Activated T-cell treated with anti-CD3 and anti-CD28 coated beads, Interleukin-2, amount 50 U/mL, for 48 hours (primary cell): ENCODE measurements around the gene HIF1A.
"Not testable (repeated sequence)": the region's sequence is repeated elsewhere in the genome, so short reads cannot be mapped to it uniquely, and the experiment has no call there.

Experiments
- DNase-seq, 2 experiments: peaks; one replicate each; pipeline ENCODE4 v3.0.0-alpha.2; 2020

The HIF1A gene

DNA sequence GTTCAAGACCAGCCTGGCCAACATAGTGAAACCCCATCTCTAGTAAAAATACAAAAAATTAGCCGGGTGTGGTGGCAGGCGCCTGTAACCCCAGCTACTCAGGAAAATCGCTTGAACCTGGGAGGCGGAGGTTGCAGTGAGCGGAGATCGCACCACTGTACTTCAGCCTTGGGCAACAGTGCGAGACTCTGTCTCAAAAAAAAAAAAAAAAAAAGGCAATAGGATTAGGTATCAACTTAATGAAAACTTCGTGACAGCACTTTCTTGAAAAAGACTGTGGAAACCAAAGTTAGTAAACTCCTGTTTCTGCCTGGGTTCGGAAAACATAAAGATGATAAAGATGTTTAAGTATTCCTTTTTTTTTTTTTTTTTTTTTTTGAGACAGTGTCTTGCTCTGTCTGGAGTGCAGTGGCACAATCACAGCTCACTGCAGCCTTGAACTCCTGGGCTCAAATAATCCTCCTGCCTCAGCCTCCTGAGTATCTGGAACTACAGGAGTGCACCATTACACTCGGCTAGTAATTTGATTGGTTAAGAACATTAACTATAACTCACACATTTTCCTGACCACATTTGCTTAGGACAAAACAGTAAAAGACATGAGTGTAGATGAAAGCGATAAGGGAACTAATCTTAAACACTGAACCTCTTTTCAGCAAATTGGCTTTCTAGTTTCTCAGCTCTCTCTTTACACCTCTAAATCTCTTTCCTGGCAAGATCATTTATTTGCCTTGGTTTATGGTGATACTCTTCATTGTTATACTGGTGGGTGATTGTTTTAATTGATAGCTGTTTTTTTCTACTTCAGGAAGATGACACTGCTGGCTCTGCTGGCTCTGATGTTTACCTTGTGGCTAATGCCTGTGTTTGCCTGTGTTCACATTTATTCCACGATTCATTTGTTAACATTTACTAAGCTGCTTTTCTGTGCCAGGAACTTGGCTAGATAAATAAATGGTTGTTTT lies 15.8 kb downstream of the HIF1A start:
- DNase-seq = no peak

DNA sequence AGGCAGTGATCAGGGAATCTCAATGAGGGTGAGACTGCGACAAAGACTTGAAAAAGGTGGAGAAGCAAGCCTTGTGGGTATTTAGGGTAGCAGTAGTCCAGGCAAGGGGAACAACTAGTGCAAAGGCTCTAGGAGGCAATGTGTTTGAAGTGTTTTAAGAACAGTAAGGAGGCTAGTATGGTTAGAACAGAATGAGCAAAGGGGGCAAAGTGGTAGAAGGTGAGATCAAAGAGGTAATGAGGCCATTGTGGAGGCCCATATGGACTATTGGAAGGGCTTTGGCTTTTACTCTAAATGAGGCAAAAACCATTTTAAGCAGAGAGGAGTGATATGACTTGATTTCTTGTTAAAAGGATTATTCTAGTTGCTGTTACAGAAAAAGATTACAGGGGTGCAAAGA lies 16.8 kb downstream of the HIF1A start:
- no peak for DNase-seq

DNA sequence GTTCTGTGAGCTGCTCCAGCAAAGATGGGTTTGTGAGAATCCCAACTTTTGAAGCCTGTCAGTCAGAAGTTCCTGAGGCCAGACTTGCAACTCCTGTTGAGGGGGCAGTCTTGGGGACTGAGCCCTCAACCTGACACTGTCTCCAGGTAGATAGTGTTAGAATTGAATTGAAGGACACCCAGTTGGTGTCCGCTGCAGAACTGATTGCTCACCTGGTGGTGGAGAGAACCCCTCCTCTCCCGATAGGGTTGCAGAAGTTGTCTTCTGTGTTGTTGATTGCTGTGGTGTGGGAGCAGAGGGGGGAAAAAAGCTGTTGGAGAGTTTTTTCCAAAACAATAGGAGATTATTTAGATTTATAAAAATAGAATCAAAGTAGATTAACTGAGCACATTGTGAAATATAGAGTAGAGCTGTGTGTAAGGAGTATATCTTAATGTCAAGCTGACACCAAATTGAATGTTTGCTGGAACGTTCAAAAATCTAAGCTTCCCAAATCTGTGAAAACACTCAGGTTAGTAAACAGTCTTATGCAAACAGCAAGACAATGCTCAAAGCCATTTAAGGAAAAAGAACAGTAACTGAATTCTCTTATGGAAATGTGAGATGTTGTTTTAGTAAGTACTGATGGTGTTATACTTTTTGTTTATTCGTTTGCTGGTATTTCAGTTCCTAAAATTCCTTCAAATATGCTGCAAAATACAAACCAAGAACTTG lies 18.6 kb downstream of the HIF1A start:
- DNase-seq = no peak

DNA sequence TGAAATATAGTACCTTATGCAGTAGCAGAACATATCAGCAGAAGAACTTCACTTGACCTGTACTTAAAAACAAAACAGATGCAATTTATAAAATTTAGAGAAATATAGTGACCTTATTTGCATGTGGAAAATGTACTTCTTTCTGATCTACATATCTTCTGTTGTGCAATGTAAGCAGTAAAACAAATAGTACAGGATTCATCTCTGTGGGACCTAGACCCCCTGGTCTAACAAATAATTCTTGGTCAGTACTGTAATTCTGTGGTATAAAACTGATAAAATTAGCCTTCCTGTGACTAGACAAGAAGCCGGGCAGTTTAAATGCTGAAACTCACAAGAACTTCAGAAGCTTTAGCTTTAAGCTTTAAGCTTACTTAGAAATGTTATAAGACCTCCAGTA lies 21.6 kb downstream of the HIF1A start:
- no peak for DNase-seq

DNA sequence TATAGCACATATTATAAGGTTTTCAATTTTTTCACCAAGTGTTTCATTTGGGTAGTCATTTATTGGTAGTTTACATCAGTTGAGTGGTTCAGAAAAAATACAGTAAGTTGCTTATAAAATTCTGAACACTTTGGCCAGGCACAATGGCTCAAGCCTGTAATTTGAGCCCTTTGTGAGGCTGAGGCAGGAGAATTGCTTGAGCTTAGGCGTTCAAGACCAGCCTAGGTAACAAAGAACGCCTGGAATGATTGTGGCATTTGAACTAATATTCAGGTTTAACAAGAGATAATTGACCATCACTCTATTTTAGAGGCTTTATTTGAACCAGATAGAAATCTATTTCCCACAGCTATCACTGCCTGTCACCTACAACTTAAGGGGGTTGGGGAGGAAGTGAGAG lies 22.7 kb downstream of the HIF1A start:
- DNase-seq = no peak

DNA sequence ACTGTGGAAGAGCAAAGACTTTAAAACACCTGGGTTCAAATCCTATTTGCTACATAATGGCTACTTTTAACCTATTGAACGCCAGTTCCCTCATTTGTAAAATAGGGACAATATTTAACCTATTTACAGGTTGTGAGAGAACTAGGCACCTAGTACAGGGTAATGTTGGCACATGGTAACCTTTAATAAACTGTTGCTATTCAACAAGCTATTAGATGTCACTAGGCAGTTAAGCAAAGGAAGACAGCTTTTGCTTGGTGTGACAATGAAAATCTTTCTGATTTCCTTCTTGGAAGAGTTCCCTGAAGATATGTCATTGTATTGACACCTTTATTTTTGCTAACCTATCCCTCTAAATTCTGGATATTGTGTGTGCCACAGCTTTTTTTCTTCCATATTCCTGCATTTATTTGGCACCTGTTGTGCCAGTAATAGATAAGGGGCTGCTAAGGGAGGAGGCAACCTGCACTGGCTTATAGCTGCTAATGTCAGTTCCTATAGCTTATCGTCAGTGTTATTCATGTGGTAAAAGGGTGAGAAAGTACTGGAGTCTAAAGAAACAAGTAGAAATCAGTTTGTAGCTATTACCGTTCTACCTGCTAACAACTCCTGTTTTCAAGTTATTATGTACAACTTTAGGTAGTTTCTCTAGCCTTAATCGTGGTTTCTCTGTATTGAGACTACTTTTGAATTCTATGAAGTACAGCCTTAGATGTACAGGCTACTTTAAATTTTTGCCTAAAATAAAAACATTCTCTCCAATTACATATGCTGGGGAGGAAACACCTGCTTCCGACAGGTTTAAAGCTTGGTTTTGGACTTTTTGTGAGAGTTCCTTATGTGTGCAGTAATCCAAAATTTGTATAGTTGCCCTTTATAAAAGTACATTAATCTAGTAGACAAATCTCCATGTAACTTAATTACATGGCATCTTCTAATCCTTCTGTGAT lies 24.3 kb downstream of the HIF1A start:
- no peak for DNase-seq

DNA sequence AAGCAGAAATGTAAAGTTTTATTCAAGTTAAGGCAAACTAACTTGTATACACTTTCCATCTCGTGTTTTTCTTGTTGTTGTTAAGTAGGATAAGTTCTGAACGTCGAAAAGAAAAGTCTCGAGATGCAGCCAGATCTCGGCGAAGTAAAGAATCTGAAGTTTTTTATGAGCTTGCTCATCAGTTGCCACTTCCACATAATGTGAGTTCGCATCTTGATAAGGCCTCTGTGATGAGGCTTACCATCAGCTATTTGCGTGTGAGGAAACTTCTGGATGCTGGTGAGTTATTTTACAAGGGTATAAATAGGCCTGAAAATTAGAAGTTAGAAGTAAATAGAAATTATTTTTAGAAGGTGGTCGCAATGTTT lies 25.0 kb downstream of the HIF1A start:
- no peak for DNase-seq

DNA sequence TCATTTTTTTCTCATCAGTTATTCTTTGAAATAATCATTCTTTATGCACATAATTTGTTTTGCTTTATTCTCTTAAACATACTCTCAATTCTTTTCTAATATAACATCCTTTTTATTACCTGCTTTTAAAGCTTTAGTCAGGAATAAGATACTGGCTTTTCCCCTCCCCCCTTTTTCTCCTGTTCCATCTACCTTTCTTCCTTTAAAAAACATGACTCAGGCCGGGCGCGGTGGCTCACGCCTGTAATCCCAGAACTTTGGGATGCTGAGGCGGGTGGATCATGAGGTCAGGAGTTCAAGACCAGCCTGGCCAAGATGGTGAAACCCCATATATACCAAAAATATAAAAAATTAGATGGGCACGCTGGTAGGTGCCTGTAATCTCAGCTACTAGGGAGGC lies 25.4 kb downstream of the HIF1A start:
- DNase-seq = no peak

DNA sequence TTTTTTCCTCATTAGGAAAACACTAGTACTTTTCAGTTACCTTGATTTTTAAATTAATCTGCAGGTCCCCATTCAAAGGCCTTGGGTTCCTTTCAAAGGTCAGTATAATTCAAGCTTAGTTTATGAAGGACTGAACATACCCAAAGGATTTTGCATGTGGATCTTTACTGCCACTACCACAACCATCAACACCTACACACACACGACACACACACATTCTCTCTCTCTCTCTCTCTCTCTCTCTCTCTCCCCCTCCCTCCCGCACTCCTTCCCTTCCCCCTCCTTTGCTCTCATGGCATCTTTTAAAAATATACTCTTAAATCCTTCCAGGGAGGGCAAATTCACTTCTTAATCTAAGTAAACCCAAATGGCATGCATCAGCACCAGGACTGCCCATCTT lies 28.8 kb downstream of the HIF1A start:
- DNase-seq = no peak

DNA sequence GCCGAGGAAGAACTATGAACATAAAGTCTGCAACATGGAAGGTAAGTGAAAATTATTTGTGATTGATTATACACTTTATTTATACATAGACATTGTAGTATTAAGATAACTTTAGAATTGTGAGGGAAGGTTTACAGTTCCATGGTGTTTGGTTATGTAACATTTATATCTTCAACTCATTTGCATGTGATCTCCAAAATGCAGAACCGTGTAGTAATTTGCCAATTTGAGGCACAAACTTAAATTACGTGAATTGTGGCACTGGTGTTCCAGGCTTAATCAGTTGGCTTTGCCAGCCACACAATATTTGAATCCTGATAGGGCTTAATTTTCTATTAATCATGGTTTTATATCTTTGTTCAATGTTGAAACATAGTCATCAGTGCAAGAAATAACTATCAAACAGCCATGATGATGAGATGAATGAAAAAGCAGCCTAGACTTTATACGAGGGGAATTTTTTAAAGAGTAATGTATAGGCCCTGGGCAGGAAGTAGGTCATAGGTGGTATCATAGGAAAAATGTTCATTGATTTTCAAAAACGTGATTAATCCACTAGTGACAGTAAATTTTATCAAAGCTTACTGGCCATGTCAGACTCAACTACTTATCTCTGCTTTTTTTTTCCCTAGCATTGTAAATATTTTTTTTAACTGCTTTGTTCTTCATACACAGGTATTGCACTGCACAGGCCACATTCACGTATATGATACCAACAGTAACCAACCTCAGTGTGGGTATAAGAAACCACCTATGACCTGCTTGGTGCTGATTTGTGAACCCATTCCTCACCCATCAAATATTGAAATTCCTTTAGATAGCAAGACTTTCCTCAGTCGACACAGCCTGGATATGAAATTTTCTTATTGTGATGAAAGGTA lies 31.7 kb downstream of the HIF1A start:
- DNase-seq = no peak

DNA sequence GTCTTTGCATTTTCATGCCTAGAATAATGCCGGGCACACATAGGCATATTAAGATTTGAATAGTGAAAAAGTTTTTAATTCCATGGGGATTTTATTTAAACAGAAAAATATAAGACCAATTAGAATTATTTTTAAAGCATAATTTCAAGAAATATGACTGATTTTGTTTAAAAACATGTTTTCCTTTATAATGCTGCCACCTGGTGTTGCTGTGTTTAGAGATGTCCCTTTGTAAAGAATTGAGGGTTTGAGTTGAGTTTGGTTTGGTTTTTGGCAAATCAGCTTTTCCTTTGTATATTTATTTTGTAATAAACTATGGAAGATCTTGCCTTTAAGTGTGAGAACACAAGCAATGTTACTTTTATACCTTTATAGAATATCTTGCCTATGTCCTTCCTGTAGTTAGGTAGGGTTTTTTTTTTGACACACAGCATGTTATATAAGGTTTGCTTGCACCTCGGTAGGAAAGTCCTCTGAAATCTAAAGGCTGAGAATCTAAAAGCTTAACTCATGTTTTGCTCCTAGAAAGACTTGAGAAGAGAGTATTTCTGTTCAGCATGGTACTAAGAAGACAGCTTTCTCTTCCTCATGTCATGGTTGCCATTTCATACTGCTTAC lies 35.6 kb downstream of the HIF1A start:
- DNase-seq = no peak

DNA sequence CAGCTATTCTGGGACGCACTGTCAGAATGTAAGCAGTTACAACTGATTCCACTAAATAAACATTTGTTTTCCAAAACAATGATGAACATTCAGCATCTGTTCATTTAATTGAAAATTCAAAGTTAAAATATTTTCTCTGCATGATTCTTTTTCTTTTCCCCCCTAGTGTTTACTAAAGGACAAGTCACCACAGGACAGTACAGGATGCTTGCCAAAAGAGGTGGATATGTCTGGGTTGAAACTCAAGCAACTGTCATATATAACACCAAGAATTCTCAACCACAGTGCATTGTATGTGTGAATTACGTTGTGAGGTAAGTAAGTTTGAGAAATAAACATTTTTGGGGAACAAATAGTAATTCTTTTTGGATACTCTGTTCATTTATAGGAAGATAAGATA lies 38.7 kb downstream of the HIF1A start:
- no peak for DNase-seq

DNA sequence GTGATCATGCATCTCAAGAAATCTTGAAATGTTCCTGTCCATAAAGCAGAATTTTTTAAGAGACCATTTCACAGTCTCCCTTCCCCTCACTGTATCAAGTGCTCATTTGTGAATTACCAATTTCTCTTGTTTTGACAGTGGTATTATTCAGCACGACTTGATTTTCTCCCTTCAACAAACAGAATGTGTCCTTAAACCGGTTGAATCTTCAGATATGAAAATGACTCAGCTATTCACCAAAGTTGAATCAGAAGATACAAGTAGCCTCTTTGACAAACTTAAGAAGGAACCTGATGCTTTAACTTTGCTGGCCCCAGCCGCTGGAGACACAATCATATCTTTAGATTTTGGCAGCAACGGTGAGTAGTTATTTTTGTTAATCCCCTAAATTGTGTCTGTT lies 41.4 kb downstream of the HIF1A start:
- no peak for DNase-seq

DNA sequence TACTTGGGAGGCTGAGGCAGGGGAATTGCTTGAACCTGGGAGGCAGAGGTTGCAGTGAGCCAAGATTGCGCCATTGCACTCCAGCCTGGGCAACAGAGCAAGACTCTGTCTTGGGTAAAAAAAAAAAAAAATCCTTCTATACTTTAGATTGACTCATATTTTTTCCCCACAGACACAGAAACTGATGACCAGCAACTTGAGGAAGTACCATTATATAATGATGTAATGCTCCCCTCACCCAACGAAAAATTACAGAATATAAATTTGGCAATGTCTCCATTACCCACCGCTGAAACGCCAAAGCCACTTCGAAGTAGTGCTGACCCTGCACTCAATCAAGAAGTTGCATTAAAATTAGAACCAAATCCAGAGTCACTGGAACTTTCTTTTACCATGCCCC lies 42.6 kb downstream of the HIF1A start:
- DNase-seq = no peak

DNA sequence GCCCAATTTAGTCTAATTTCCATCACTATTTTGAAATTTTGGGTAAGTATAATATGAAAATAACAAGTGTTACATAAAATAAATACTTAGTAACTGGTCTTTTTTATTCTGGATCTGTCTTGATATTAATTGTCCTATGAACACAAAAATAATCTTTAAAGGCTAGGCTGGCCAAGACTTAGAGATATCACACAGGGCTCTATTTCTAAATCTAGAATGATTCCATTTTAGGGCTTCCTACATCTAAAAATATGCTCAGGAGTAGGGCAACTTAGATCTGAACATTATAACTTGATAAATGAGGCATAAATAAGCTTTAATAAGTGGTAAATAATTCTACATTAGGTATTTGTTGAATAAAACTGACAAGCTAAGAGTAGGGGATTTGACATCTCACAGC lies 43.8 kb downstream of the HIF1A start:
- no peak for DNase-seq

DNA sequence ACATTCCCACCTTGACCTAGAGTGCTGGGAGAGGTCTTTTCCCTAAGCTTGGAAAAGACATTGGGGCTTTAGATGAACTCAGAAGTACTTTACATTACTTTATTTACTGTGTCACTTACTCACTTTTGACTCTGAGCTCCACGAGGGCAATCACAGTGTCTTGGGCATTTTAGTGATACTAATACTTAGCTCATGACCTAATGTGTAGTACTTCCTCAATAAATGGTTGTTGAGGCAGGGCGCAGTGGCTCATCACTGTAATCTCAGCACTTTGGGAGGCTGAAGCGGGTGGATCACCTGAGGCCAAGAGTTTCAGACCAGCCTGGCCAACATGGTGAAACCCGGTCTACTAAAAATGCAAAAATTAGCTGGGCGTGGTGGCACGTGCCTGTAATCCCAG lies 47.1 kb downstream of the HIF1A start:
- no peak for DNase-seq

DNA sequence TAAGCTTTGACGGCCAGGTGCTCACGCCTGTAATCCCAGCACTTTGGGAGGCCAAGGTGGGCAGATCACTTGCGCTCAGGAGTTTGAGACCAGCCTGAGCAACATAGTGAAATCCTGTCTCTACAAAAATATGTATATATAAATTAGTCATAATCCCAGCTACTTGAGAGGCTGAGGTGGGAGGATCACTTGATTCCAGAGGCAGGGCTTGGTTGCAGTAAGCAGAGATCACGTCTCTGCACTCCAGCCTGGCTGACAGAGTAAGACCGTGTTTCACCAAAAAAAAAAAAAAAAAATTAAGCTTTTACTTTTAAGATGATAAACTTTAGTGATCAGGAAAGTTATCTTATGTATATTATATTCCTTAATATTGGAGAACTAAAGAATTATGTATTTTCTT lies 48.9 kb downstream of the HIF1A start:
- no peak for DNase-seq

DNA sequence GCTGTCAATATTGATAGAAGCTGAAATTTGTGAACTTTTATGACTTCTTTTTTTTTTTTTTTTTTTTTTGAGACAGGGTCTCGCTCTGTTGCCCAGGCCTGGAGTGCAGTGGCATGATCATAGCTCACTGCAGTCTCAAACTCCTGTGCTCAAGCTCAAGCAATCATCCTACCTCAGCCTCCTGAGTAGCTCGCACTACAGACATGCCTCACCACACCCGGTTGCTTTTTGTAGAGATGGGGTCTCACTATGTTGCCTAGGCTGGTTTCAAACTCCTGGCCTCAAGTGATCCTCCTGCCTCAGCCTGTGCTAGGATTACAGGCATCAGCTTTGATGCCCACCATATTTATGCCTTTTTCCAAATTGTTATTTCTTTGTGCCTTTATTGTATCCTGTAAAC lies 51.0 kb downstream of the HIF1A start:
- not testable (repeated sequence) for DNase-seq

DNA sequence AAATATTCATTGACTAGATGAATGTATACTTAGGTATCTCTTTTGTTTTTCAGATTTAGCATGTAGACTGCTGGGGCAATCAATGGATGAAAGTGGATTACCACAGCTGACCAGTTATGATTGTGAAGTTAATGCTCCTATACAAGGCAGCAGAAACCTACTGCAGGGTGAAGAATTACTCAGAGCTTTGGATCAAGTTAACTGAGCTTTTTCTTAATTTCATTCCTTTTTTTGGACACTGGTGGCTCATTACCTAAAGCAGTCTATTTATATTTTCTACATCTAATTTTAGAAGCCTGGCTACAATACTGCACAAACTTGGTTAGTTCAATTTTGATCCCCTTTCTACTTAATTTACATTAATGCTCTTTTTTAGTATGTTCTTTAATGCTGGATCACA lies 51.6 kb downstream of the HIF1A start:
- no peak for DNase-seq

DNA sequence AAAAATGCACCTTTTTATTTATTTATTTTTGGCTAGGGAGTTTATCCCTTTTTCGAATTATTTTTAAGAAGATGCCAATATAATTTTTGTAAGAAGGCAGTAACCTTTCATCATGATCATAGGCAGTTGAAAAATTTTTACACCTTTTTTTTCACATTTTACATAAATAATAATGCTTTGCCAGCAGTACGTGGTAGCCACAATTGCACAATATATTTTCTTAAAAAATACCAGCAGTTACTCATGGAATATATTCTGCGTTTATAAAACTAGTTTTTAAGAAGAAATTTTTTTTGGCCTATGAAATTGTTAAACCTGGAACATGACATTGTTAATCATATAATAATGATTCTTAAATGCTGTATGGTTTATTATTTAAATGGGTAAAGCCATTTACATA lies 52.0 kb downstream of the HIF1A start:
- no peak for DNase-seq

DNA sequence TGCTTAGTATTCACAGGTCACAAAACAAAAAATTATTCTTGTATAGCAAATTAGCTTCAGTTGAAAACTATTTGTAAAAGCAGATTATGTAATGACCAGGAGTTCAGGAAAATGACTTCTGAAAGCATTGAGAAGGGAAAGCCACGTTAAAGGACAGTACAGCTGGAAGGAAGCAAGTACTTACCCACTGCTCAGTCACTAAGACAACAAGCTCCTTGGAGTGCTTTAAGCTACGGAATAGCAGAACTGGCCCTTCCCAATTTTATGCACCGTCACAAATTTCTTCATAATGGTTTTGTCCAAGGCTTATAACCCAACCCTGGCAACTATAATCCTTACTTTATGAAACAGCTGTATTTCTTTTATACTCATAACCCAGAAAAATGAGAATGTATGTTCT lies 54.0 kb downstream of the HIF1A start:
- no peak for DNase-seq

DNA sequence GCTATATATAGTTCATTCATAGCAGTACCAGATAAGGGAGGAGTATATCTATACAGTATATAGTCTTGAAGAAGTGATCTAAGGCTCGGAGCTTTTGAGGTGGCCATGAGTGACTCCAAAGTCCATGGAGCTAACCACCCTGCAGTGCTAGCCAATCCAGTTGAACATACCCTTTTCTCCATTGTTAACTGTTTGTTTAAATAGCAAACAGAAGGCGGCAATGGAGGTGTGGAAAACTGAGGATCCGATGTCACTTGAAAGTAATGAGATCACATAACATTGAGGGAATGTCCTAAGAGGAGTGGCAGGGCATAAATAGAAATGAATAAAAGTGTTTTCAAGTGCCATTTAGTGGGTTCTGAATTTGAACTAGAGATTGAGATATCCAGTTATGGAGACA lies 54.6 kb downstream of the HIF1A start:
- DNase-seq = no peak
